GM12878 (cell line): ENCODE data around the gene ANKRD44.

ENCODE experiments used
- CEBPB ChIP-seq, 2 experiments: fragments of 150-350 bp in 1 of 2; IDR thresholded peaks; 2 replicates each; pipeline ENCODE4 v1.6.1; 2012 to 2014; ENCODE audit warnings: low read depth in 2 of 2, low read length in 2 of 2, borderline replicate concordance in 1 of 2, inconsistent platforms in 1 of 2
- CHD1 ChIP-seq: IDR thresholded peaks from 2 replicates; pipeline ENCODE4 v1.6.1; 2012; ENCODE audit warnings: low read depth, low read length, improper control_type of control experiment
- KLF5 ChIP-seq: fragments of 450-650 bp; IDR thresholded peaks from 2 replicates; pipeline ENCODE4 v1.6.1; 2014; ENCODE audit warnings: mild to moderate bottlenecking; ENCODE audit not compliant: partially characterized antibody
- MXI1 ChIP-seq: fragments of 150-350 bp; IDR thresholded peaks from 2 replicates; pipeline ENCODE4 v1.6.1; 2011; ENCODE audit warnings: low read depth, mild to moderate bottlenecking, inconsistent platforms, low read length, improper control_type of control experiment
- TF ChIP-seq, protein P1 (sequence below): IDR thresholded peaks from 2 replicates; pipeline ENCODE4 v1.6.1; 2011; ENCODE audit warnings: low read depth, mild to moderate bottlenecking, low read length, moderate library complexity, borderline replicate concordance; ENCODE audit errors: extremely low read depth

DNA sequence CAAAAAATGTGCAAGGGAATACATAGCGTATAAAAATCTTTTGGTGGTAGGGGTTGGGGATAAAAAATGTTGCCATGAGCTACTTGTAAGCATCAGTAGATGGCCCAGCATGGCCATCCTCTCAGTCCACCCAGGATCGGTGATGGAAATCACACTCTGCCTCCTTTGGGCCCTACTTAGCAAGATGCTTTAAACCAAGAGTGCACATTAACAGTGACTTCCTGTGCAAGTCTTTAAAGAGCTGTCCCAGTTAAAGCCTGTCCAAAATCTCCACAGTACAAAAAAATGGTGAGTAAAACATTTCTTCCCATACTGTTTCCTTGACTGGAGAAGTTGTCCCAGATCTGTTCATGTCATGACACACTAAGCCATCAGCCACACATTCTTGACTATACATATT, 18.0 kb downstream of the ANKRD44 start:
- TF ChIP-seq KLF5 (no peak), CEBPB (IDR thresholded peaks at IDR 0.05; ENCODE audit: borderline replicate concordance in 1 of 2, low read depth in 2 of 2, low read length in 2 of 2) (no peak), MXI1 (no peak), CHD1 (no peak)
- TF ChIP-seq, protein P1, sequence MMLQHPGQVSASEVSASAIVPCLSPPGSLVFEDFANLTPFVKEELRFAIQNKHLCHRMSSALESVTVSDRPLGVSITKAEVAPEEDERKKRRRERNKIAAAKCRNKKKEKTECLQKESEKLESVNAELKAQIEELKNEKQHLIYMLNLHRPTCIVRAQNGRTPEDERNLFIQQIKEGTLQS = no peak
